HepG2 (cell line): Measurements from ENCODE around the gene C20orf204. TPM values are rescaled to one million over a fixed set of nuclear protein-coding genes. Genes with fewer than 3 reads are reported as not detected.

ENCODE experiments used
- AKNA ChIP-seq: sonication (generic); formaldehyde crosslinking; IDR thresholded peaks from 2 replicates; pipeline ENCODE4 v1.4.0; 2020; ENCODE audit warnings: missing genetic modification reagents, borderline replicate concordance
- CENPBD1 ChIP-seq: sonication (generic); formaldehyde crosslinking; IDR thresholded peaks from 2 replicates; pipeline ENCODE4 v1.8.0; 2022; ENCODE audit warnings: missing genetic modification reagents, low read depth, mild to moderate bottlenecking, borderline replicate concordance
- CREB1 ChIP-seq, 2 experiments: fragments of 450-650 bp in 1 of 2; IDR thresholded peaks; 2 replicates each; pipeline ENCODE4 v1.6.1; 2016 to 2017; ENCODE audit warnings: control low read depth in 1 of 2, mild to moderate bottlenecking in 1 of 2, missing compliant biosample characterization in 1 of 2, missing genetic modification characterization in 1 of 2
- FOSL2 ChIP-seq: sonication (generic); formaldehyde crosslinking; IDR thresholded peaks from 2 replicates; pipeline ENCODE4 v1.4.0; 2020; ENCODE audit warnings: missing genetic modification reagents
- FOXO1 ChIP-seq: sonication (generic); formaldehyde crosslinking; IDR thresholded peaks from 2 replicates; pipeline ENCODE4 v1.4.0; 2020; ENCODE audit warnings: missing genetic modification reagents
- KDM5A ChIP-seq: fragments of 200-600 bp; sonication (generic); IDR thresholded peaks from 2 replicates; pipeline ENCODE4 v1.7.0; 2018; ENCODE audit warnings: antibody characterized with exemption, mild to moderate bottlenecking, low read length, borderline replicate concordance
- MAZ ChIP-seq, 2 experiments: sonication (generic) in 1 of 2; formaldehyde crosslinking in 1 of 2; IDR thresholded peaks; 2 replicates each; pipeline versions ENCODE4 v1.5.0 to v1.6.1; 2012 to 2020; ENCODE audit warnings: low read depth in 2 of 2, mild to moderate bottlenecking in 2 of 2, borderline replicate concordance in 1 of 2, improper control_type of control experiment in 1 of 2, low read length in 1 of 2, missing genetic modification reagents in 1 of 2, moderate library complexity in 1 of 2
- NFAT5 ChIP-seq: sonication (generic); formaldehyde crosslinking; IDR thresholded peaks from 2 replicates; pipeline ENCODE4 v1.4.0; 2020; ENCODE audit warnings: missing genetic modification reagents
- ONECUT2 ChIP-seq: sonication (generic); formaldehyde crosslinking; IDR thresholded peaks from 2 replicates; pipeline ENCODE4 v1.4.0; 2020; ENCODE audit warnings: missing genetic modification reagents
- RBFOX2 ChIP-seq: fragments of 200-400 bp; formaldehyde crosslinking; IDR thresholded peaks from 2 replicates; pipeline ENCODE4 v1.6.1; 2017; ENCODE audit warnings: low read depth, mild to moderate bottlenecking, low read length
- SIN3A ChIP-seq: IDR thresholded peaks from 2 replicates; pipeline ENCODE4 v1.6.1; 2011; ENCODE audit warnings: low read depth, mild to moderate bottlenecking, control low read depth, low read length, borderline replicate concordance
- SNAI1 ChIP-seq: sonication (generic); formaldehyde crosslinking; IDR thresholded peaks from 2 replicates; pipeline ENCODE4 v1.5.0; 2020; ENCODE audit warnings: mild to moderate bottlenecking, missing genetic modification reagents, borderline replicate concordance
- SRSF1 ChIP-seq: fragments of 200-400 bp; formaldehyde crosslinking; optimal IDR thresholded peaks from 2 replicates; pipeline ENCODE3; 2017; ENCODE audit warnings: mild to moderate bottlenecking, low read depth, low read length, moderate library complexity
- ZMYM4 ChIP-seq: sonication (generic); formaldehyde crosslinking; IDR thresholded peaks from 2 replicates; pipeline ENCODE4 v1.8.1; 2023; ENCODE audit warnings: mild to moderate bottlenecking, missing genetic modification reagents
- ZNF180 ChIP-seq: sonication (generic); formaldehyde crosslinking; IDR thresholded peaks from 2 replicates; pipeline ENCODE4 v1.4.0; 2020; ENCODE audit warnings: low read depth, missing genetic modification reagents, borderline replicate concordance
- ZNF552 ChIP-seq: sonication (generic); formaldehyde crosslinking; IDR thresholded peaks from 2 replicates; pipeline ENCODE4 v1.9.0; 2022; ENCODE audit warnings: missing genetic modification reagents, mild to moderate bottlenecking, borderline replicate concordance
- ZNF672 ChIP-seq: sonication (generic); formaldehyde crosslinking; IDR thresholded peaks from 2 replicates; pipeline ENCODE4 v1.8.1; 2022; ENCODE audit warnings: missing genetic modification reagents
- polyA plus RNA-seq, 8 experiments: library from polyadenylated mRNA; depleted of rRNA in 3 of 8; stranded (reverse) in 7 of 8; unstranded in 1 of 8; fragments of >200 nt; fragmentation: Illumina TruSeq in 4 of 8; extraction: Trizol in 4 of 8; gene quantifications; 2 replicates each; pipeline versions ENCODE4 v1.2.1 to v1.2.3, GENCODE V29; 2011 to 2016; ENCODE audit warnings: low read depth in 4 of 8, missing spikeins in 1 of 8, mixed read lengths in 1 of 8; ENCODE audit not compliant: insufficient read depth in 1 of 8
- total RNA-seq, 5 experiments: library from RNA; depleted of rRNA; stranded (reverse); fragments of >200 nt; fragmentation: Illumina TruSeq; extraction: Trizol; gene quantifications; 2 replicates each; pipeline ENCODE4 v1.2.3, GENCODE V29; 2016; ENCODE audit warnings: low read depth in 1 of 5

Gene C20orf204
- total and polyA plus RNA-seq, 2 of the 13 experiments (the other 11 are each of a cell fraction or from before 2014, with no cell fraction given): 22.1 to 80.0 TPM

- TF ChIP-seq FOSL2 (CRISPR knock-in tag) (peak; percentile 77), ZNF552 (CRISPR knock-in tag) (peak; percentile 77), ZNF180 (CRISPR knock-in tag) (no peak; the same call in 1 of the 2 replicates), SRSF1 (peak; percentile 86), RBFOX2 (peak; percentile 65), NFAT5 (CRISPR knock-in tag) (0 out of 2 replicates have a peak, but pooled peaks have one; percentile 22), ZMYM4 (peak; percentile 72; the same call in 1 of the 2 replicates), CENPBD1 (no peak), CREB1 (IDR thresholded peaks at IDR 0.05) (peak; percentile 84), CREB1 (CRISPR knock-in tag; IDR thresholded peaks at IDR 0.05) (no peak), SIN3A (no peak), AKNA (CRISPR knock-in tag) (peak; percentile 96; the same call in 1 of the 2 replicates), MAZ (IDR thresholded peaks at IDR 0.05; ENCODE audit: borderline replicate concordance, low read depth, low read length) (no peak), MAZ (CRISPR knock-in tag; IDR thresholded peaks at IDR 0.05; ENCODE audit: low read depth) (peak; percentile 58; the same call in 1 of the 2 replicates), FOXO1 (CRISPR knock-in tag) (peak; percentile 18; the same call in 1 of the 2 replicates), KDM5A (0 out of 2 replicates have a peak, but pooled peaks have one; percentile 52), ZNF672 (no peak), SNAI1 (0 out of 2 replicates have a peak, but pooled peaks have one; percentile 89), ONECUT2 (no peak)
Observed at GRCh38 chr20:64036346-64037198, 590 bp downstream of the C20orf204 start (continued).
